K562 treated with DMSO at 1 percent for 48 hours (cell line): ENCODE data around the gene CBLN3. TPM values are rescaled to one million over a fixed set of nuclear protein-coding genes. Genes with fewer than 3 reads are reported as not detected.

Experiments used
- total RNA-seq: library from RNA; unstranded; fragments of 300-600 nt; gene quantifications from 2 replicates; pipeline ENCODE4 v1.2.3, GENCODE V29; 2022; ENCODE audit warnings: low replicate concordance; ENCODE audit errors: extremely low read depth

The CBLN3 gene
- not detected in 2 replicates for total RNA-seq

DNA sequence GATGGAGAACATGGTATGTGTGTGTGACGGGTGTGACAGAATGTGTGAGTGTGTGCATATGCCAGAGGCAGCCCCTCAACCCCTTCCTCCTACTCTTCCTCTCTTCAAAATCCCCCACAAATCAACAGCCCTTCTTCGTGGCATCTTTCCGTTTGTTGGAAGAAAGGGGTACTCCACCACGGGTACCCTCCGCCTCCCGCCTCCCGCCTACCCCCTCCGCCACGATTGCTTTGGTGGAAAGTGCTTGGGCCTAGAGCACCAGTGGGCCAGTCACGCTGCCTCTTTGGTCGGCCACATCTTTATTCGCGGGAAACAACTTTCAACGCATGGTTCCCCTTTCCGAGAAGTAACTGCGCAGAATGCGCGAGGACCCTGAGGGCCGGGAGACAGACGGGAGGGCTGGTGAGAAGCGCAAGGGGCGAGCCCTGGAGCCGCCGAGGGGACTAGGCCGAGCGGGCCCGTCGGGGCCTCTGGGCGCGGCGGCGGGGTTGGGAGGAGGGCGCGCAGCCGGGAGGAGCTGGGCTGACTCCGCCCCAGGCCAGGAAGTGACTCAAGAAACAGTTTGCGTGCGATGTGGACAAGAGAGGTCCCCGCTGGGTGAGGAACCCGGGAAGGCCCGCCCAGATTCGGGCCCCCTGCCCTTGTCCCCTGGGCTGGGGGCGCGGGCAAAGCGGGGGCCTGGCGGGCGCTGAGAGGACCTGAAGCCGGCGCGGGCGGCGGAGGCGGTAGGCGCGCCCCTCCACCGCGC lies at the start of gene CBLN3, which contains the start of gene KHNYN:
Gene CBLN3, minus strand, starts transcription at position 274 of the 748 bp plus-strand sequence. CDS start 614 bp downstream, outside the sequence.
Gene KHNYN, plus strand, starts transcription at position 560 of the 748 bp plus-strand sequence. CDS start 777 bp downstream, outside the sequence.

GRCh38 chr14:24442240-24443052 lies 13.0 kb upstream of the CBLN3 start, which contains the start of gene SDR39U1:
TSS of gene SDR39U1 (minus strand) at chr14:24442776. CDS start at chr14:24442769, 7 bp downstream.

GRCh38 chr14:24398653-24399446 lies 30.6 kb downstream of the CBLN3 start, which contains the start of gene NYNRIN:
TSS of gene NYNRIN (plus strand) at chr14:24399003. CDS start at chr14:24399247, 244 bp downstream.

Other genes starting within 250 kb of the CBLN3 start
- gene IPO4, start 240.9 kb downstream of the CBLN3 start, total RNA-seq = not detected in 2 replicates
- gene TM9SF1, start 234.2 kb downstream of the CBLN3 start, total RNA-seq = not detected in 2 replicates
- gene TSSK4, start 224.0 kb downstream of the CBLN3 start, total RNA-seq = not detected in 2 replicates
- gene CHMP4A, start 216.2 kb downstream of the CBLN3 start, total RNA-seq = not detected in 2 replicates
- not detected in 2 replicates for gene MDP1, start 213.6 kb downstream of the CBLN3 start, total RNA-seq
- not detected in 2 replicates for gene NEDD8, start 197.3 kb downstream of the CBLN3 start, total RNA-seq
- gene GMPR2, start 196.7 kb downstream of the CBLN3 start, total RNA-seq = not detected in 2 replicates
- not detected in 2 replicates for gene TINF2, start 187.0 kb downstream of the CBLN3 start, total RNA-seq
- not detected in 2 replicates for gene TGM1, start 166.5 kb downstream of the CBLN3 start, total RNA-seq
- not detected in 2 replicates for gene RABGGTA, start 158.1 kb downstream of the CBLN3 start, total RNA-seq
- not detected in 2 replicates for gene DHRS1, start 129.9 kb downstream of the CBLN3 start, total RNA-seq
- gene NOP9, start 129.8 kb downstream of the CBLN3 start, total RNA-seq = not detected in 2 replicates
- not detected in 2 replicates for gene CIDEB, start 121.7 kb downstream of the CBLN3 start, total RNA-seq
- not detected in 2 replicates for gene LTB4R2, start 119.5 kb downstream of the CBLN3 start, total RNA-seq
- not detected in 2 replicates for gene LTB4R, start 118.2 kb downstream of the CBLN3 start, total RNA-seq
- gene ADCY4, start 94.6 kb downstream of the CBLN3 start, total RNA-seq = not detected in 2 replicates
- gene RIPK3, start 89.7 kb downstream of the CBLN3 start, total RNA-seq = not detected in 2 replicates
- not detected in 2 replicates for gene NFATC4, start 61.5 kb downstream of the CBLN3 start, total RNA-seq
- gene NYNRIN, start 30.7 kb downstream of the CBLN3 start, total RNA-seq = not detected in 2 replicates
- gene KHNYN, start 286 bp upstream of the CBLN3 start, total RNA-seq = 69.1 TPM in 1 of 2 replicates, not detected in the other
- not detected in 2 replicates for gene SDR39U1, start 13.1 kb upstream of the CBLN3 start, total RNA-seq
- gene CMA1, start 78.6 kb upstream of the CBLN3 start, total RNA-seq = not detected in 2 replicates
- not detected in 2 replicates for gene CTSG, start 146.6 kb upstream of the CBLN3 start, total RNA-seq
- not detected in 2 replicates for gene GZMH, start 180.0 kb upstream of the CBLN3 start, total RNA-seq
- not detected in 2 replicates for gene GZMB, start 204.5 kb upstream of the CBLN3 start, total RNA-seq